A673 (cell line): Measurements from ENCODE around the gene SCUBE3. TPM values are rescaled to one million over a fixed set of nuclear protein-coding genes. Genes with fewer than 3 reads are reported as not detected.

Experiments
- BruUV-seq: library from RNA; stranded (reverse); fragments of 400-500 nt; replicated peaks from 2 replicates; lab custom pipeline; 2021; lab: Mats Ljungman, UMichigan
- CTCF ChIA-PET: fragments of 300-600 bp; sonication (Branson Sonifier 250); formaldehyde crosslinking; loops from one replicate; lab custom pipeline; 2022; ENCODE audit warnings: antibody characterized with exemption; lab: Charles Lee
- POLR2A ChIA-PET: fragments of 300-600 bp; sonication (Branson Sonifier 250); formaldehyde crosslinking; loops from one replicate; lab custom pipeline; 2022; ENCODE audit warnings: antibody characterized with exemption; ENCODE audit not compliant: low non-redundant PET; lab: Charles Lee
- DNase-seq: peaks from one replicate; pipeline ENCODE4 v3.0.0-alpha.2; 2015; ENCODE audit warnings: low spot score
- H3K27ac ChIP-seq: fragments of 200-600 bp; sonication (generic); 2 replicates; pipeline ENCODE4 v1.5.1; 2016; ENCODE audit warnings: mixed run types, low read depth, mild to moderate bottlenecking, mixed read lengths, antibody characterized with exemption, low read length; ENCODE audit not compliant: poor library complexity, severe bottlenecking
- H3K27me3 ChIP-seq: fragments of 200-600 bp; sonication (generic); replicated peaks from 2 replicates; pipeline ENCODE4 v1.6.1; 2017; ENCODE audit warnings: mixed run types, low read depth, mild to moderate bottlenecking, mixed read lengths, antibody characterized with exemption, low read length; ENCODE audit not compliant: insufficient read depth, poor library complexity
- H3K36me3 ChIP-seq: fragments of 200-600 bp; sonication (generic); 2 replicates; pipeline ENCODE4 v1.6.1; 2016; ENCODE audit warnings: mixed run types, mild to moderate bottlenecking, mixed read lengths, antibody characterized with exemption, low read length; ENCODE audit not compliant: insufficient read depth, poor library complexity, severe bottlenecking
- H3K4me1 ChIP-seq: fragments of 200-600 bp; sonication (generic); 2 replicates; pipeline ENCODE4 v1.6.1; 2017; ENCODE audit warnings: mixed run types, mild to moderate bottlenecking, mixed read lengths, antibody characterized with exemption, low read length; ENCODE audit not compliant: insufficient read depth, poor library complexity, severe bottlenecking
- H3K4me3 ChIP-seq: fragments of 200-600 bp; sonication (generic); 2 replicates; pipeline ENCODE4 v1.5.1; 2016; ENCODE audit warnings: low read depth, mixed run types, mild to moderate bottlenecking, mixed read lengths, low read length; ENCODE audit not compliant: poor library complexity, severe bottlenecking
- H3K9me3 ChIP-seq: fragments of 200-600 bp; sonication (generic); 2 replicates; pipeline ENCODE4 v1.6.1; 2016; ENCODE audit warnings: mixed run types, low read depth, mild to moderate bottlenecking, mixed read lengths, antibody characterized with exemption, low read length; ENCODE audit not compliant: poor library complexity, severe bottlenecking
- CTCF ChIP-seq: fragments of 300-800, 200-600 bp; sonication (generic); conservative IDR thresholded peaks from 2 replicates; pipeline ENCODE4 v1.5.1; 2017; ENCODE audit warnings: low read depth, mild to moderate bottlenecking, antibody characterized with exemption, low read length, moderate library complexity, mixed read lengths
- EZH2 ChIP-seq: fragments of 200-600 bp; sonication (generic); IDR thresholded peaks from 2 replicates; pipeline ENCODE4 v1.6.1; 2017; ENCODE audit warnings: borderline replicate concordance, low read depth, mild to moderate bottlenecking, mixed read lengths, antibody characterized with exemption, low read length; ENCODE audit not compliant: poor library complexity, severe bottlenecking
- intact Hi-C: fragments of 100-400 bp; cut with micrococcal nuclease; formaldehyde crosslinking; loops from one replicate; pipeline ENCODE4 v1.10.0; 2022; ENCODE audit not compliant: unreplicated experiment
- total RNA-seq: library from RNA; stranded (reverse); gene quantifications from 2 replicates; pipeline ENCODE4 v1.2.3, GENCODE V29; 2021

Gene SCUBE3
- total RNA-seq, 1 experiment from 2014 or later = 0.04 TPM

GRCh38 chr6:35174088-35174434, 39.7 kb upstream of the SCUBE3 start:
- H3K9me3 ChIP-seq = no peaks in the 10 kb centered on the region
- TF ChIP-seq EZH2 = no peak
- TF ChIP-seq CTCF = no peak
- H3K4me1 ChIP-seq = no peaks in the 10 kb centered on the region
- H3K27me3 ChIP-seq = no peaks in the 10 kb centered on the region
- POLR2A ChIA-PET = no interaction called here
- H3K4me3 ChIP-seq = no peak overlapping the region
- CTCF ChIA-PET = no interaction called here
- no peaks in the 10 kb centered on the region for H3K36me3 ChIP-seq
- no TSS peak for BruUV-seq
- intact Hi-C loops = no loop called here
- H3K27ac ChIP-seq = no peak overlapping the region
- DNase-seq = no peak

- Histone ChIP-seq H3K27me3 (no peaks in the 10 kb centered on the region), H3K4me1 (no peaks in the 10 kb centered on the region), H3K36me3 (no peaks in the 10 kb centered on the region), H3K27ac (no peak overlapping the region), H3K9me3 (no peaks in the 10 kb centered on the region), H3K4me3 (no peak overlapping the region)
- ChIA-PET CTCF (no interaction called here), POLR2A (no interaction called here)
- no peak for TF ChIP-seq CTCF
- TF ChIP-seq EZH2 = no peak
- no peak for DNase-seq
- no TSS peak for BruUV-seq
- intact Hi-C loops = no loop called here
Observed at GRCh38 chr6:35174501-35174900, 39.3 kb upstream of the SCUBE3 start.

- no peaks in the 10 kb centered on the region for H3K36me3 ChIP-seq
- BruUV-seq = no TSS peak
- intact Hi-C loops = no loop called here
Observed at GRCh38 chr6:35176301-35177024, 37.3 kb upstream of the SCUBE3 start.

More at GRCh38 chr6:35176301-35177024, 37.3 kb upstream of the SCUBE3 start:
- Histone ChIP-seq H3K27ac (no peak overlapping the region), H3K4me3 (no peak overlapping the region), H3K9me3 (no peaks in the 10 kb centered on the region), H3K4me1 (peaks cover 3% of the 10 kb centered on the region), H3K27me3 (no peaks in the 10 kb centered on the region)
- POLR2A ChIA-PET = no interaction called here
- no peak for TF ChIP-seq EZH2
- TF ChIP-seq CTCF = no peak
- CTCF ChIA-PET = interaction anchor here (0.7 kb wide), 1 partner anchor 1697 kb away, joined by 3 read pairs; no protein-coding TSS in a partner anchor
- no peak for DNase-seq
